ENCODE measurements around the gene GLI1. TPM values are rescaled to one million over a fixed set of nuclear protein-coding genes. Genes with fewer than 3 reads are reported as not detected.

GLI1 gene
- total and polyA plus RNA-seq, 2 of the 13 experiments (the other 11 are each of a cell fraction or from before 2014, with no cell fraction given) = 0.09 to 0.20 TPM

GRCh38 chr12:57420482-57420881 lies 39.1 kb upstream of the GLI1 start:
- 96% methylated on average over 5 of the region's 5 CpGs for WGBS (ENCODE audit: low lambda C conversion rate)
- Histone ChIP-seq H3K36me3 (replicated peaks in 1 of 2; ENCODE audit: control insufficient read depth in 1 of 2, insufficient read depth in 2 of 2, low read length in 2 of 2) (no peaks in the 10 kb centered on the region; a peak in 2 of 5 replicates), H3K27me3 (ENCODE audit: control insufficient read depth in 1 of 2, insufficient read depth in 2 of 2, low read length in 2 of 2) (no peaks in the 10 kb centered on the region), H3K27ac (ENCODE audit: extremely low read length, insufficient read depth, low read length) (no peak overlapping the region), H3K9me3 (ENCODE audit: low read length) (no peaks in the 10 kb centered on the region), H3K4me1 (ENCODE audit: insufficient read depth, low read length) (no peaks in the 10 kb centered on the region), H3K4me2 (ENCODE audit: low read depth, low read length) (no peak overlapping the region), H3K4me3 (replicated peaks in 1 of 3; ENCODE audit: insufficient read depth in 1 of 3, low read depth in 2 of 3, low read length in 3 of 3) (no peak overlapping the region), H3K79me2 (ENCODE audit: insufficient read depth, low read length) (no peaks in the 10 kb centered on the region), H2AFZ (ENCODE audit: low read length) (no peak overlapping the region), H4K20me1 (ENCODE audit: insufficient read depth, low read length) (no peaks in the 10 kb centered on the region), H3K9ac (ENCODE audit: insufficient read depth, low read depth, low read length) (no peak overlapping the region)
- FAIRE-seq (no peak), ATAC-seq (no peak), DNase-seq (ENCODE audit: low spot score) (no peak)
- BruUV-seq (replicated peaks) = TSS peak; percentile 20
- in situ Hi-C loops (cut with HindIII; ENCODE audit: extremely low pct_ligation_motif_present, low pct_unique_long_range_greater_than_20kb) (no loop called here), intact Hi-C loops (cut with micrococcal nuclease; ENCODE audit: unreplicated experiment) (no loop called here)
- CTCF ChIA-PET (ENCODE audit: low intra/inter-chr PET ratio, low total read pairs) = no interaction called here
- POLR2A ChIA-PET = no interaction called here
- no peak for TF ChIP-seq SP2 (CRISPR knock-in tag; IDR thresholded peaks at IDR 0.05)
- no peak for TF ChIP-seq JARID2 (CRISPR knock-in tag; IDR thresholded peaks at IDR 0.05; ENCODE audit: insufficient replicate concordance)
- TF ChIP-seq PHF8 (CRISPR knock-in tag; IDR thresholded peaks at IDR 0.05) = no peak
- no peak for TF ChIP-seq ZNF335 (CRISPR knock-in tag; IDR thresholded peaks at IDR 0.05)
- TF ChIP-seq ZNF547 (CRISPR knock-in tag; IDR thresholded peaks at IDR 0.05) = no peak
- TF ChIP-seq SMAD3 (CRISPR knock-in tag; IDR thresholded peaks at IDR 0.05) = no peak
- TF ChIP-seq NPAS2 (CRISPR knock-in tag; IDR thresholded peaks at IDR 0.05; ENCODE audit: borderline replicate concordance) = no peak
- TF ChIP-seq, protein P1, sequence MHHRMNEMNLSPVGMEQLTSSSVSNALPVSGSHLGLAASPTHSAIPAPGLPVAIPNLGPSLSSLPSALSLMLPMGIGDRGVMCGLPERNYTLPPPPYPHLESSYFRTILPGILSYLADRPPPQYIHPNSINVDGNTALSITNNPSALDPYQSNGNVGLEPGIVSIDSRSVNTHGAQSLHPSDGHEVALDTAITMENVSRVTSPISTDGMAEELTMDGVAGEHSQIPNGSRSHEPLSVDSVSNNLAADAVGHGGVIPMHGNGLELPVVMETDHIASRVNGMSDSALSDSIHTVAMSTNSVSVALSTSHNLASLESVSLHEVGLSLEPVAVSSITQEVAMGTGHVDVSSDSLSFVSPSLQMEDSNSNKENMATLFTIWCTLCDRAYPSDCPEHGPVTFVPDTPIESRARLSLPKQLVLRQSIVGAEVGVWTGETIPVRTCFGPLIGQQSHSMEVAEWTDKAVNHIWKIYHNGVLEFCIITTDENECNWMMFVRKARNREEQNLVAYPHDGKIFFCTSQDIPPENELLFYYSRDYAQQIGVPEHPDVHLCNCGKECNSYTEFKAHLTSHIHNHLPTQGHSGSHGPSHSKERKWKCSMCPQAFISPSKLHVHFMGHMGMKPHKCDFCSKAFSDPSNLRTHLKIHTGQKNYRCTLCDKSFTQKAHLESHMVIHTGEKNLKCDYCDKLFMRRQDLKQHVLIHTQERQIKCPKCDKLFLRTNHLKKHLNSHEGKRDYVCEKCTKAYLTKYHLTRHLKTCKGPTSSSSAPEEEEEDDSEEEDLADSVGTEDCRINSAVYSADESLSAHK (CRISPR knock-in tag; IDR thresholded peaks at IDR 0.05; ENCODE audit: borderline replicate concordance) = no peak
- no peak for TF ChIP-seq TSC22D2 (CRISPR knock-in tag; IDR thresholded peaks at IDR 0.05; ENCODE audit: borderline replicate concordance)
- TF ChIP-seq AHDC1 (CRISPR knock-in tag; IDR thresholded peaks at IDR 0.05; ENCODE audit: borderline replicate concordance) = no peak
- TF ChIP-seq, protein P2, sequence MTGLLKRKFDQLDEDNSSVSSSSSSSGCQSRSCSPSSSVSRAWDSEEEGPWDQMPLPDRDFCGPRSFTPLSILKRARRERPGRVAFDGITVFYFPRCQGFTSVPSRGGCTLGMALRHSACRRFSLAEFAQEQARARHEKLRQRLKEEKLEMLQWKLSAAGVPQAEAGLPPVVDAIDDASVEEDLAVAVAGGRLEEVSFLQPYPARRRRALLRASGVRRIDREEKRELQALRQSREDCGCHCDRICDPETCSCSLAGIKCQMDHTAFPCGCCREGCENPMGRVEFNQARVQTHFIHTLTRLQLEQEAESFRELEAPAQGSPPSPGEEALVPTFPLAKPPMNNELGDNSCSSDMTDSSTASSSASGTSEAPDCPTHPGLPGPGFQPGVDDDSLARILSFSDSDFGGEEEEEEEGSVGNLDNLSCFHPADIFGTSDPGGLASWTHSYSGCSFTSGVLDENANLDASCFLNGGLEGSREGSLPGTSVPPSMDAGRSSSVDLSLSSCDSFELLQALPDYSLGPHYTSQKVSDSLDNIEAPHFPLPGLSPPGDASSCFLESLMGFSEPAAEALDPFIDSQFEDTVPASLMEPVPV (CRISPR knock-in tag; IDR thresholded peaks at IDR 0.05) = no peak
- TF ChIP-seq TEAD2 (CRISPR knock-in tag; IDR thresholded peaks at IDR 0.05) = no peak
- TF ChIP-seq ZZZ3 (CRISPR knock-in tag; IDR thresholded peaks at IDR 0.05; ENCODE audit: borderline replicate concordance) = no peak
- TF ChIP-seq ZSCAN9 (CRISPR knock-in tag; IDR thresholded peaks at IDR 0.05; ENCODE audit: borderline replicate concordance) = no peak

Data from HepG2 (cell line).